GM21390 (cell line): Measurements from ENCODE around the gene NAV3.
"Not testable (repeated sequence)": the region's sequence is repeated elsewhere in the genome, so short reads cannot be mapped to it uniquely, and the experiment has no call there.

Experiments
- ATAC-seq: cut with Tn5 transposase; IDR thresholded peaks from one replicate; pipeline ENCODE4 v1.9.1; 2021; ENCODE audit not compliant: unreplicated experiment

Gene NAV3

GRCh38 chr12:78102801-78103200 lies 272.1 kb downstream of the NAV3 start:
- not testable (repeated sequence) for ATAC-seq

- no peak for ATAC-seq
Observed at GRCh38 chr12:78115889-78116288, 285.2 kb downstream of the NAV3 start.

- ATAC-seq: no peak
Observed at GRCh38 chr12:78118036-78118435, 287.3 kb downstream of the NAV3 start.

- ATAC-seq: no peak
Observed at GRCh38 chr12:78118486-78118885, 287.8 kb downstream of the NAV3 start.

- ATAC-seq: no peak
Observed at GRCh38 chr12:78119351-78119918, 288.7 kb downstream of the NAV3 start.

- no peak for ATAC-seq
Observed at GRCh38 chr12:78120306-78120705, 289.6 kb downstream of the NAV3 start.

- no peak for ATAC-seq
Observed at GRCh38 chr12:78120866-78121560, 290.3 kb downstream of the NAV3 start.

- no peak for ATAC-seq
Observed at GRCh38 chr12:78121969-78122610, 291.4 kb downstream of the NAV3 start.

GRCh38 chr12:78128211-78128610 lies 297.5 kb downstream of the NAV3 start:
- no peak for ATAC-seq

- ATAC-seq: no peak
Observed at GRCh38 chr12:78143717-78144116, 313.0 kb downstream of the NAV3 start.

GRCh38 chr12:78145398-78145797 lies 314.7 kb downstream of the NAV3 start:
- no peak for ATAC-seq

- ATAC-seq: peak; percentile 74
Observed at GRCh38 chr12:78146365-78146772, 315.7 kb downstream of the NAV3 start.

GRCh38 chr12:78149459-78149858 lies 318.8 kb downstream of the NAV3 start:
- no peak for ATAC-seq

- no peak for ATAC-seq
Observed at GRCh38 chr12:78155546-78155945, 324.9 kb downstream of the NAV3 start.

- no peak for ATAC-seq
Observed at GRCh38 chr12:78156751-78157150, 326.1 kb downstream of the NAV3 start.

GRCh38 chr12:78157199-78157598 lies 326.5 kb downstream of the NAV3 start:
- ATAC-seq: no peak

- no peak for ATAC-seq
Observed at GRCh38 chr12:78164154-78164553, 333.5 kb downstream of the NAV3 start.

GRCh38 chr12:78167510-78167909 lies 336.8 kb downstream of the NAV3 start:
- ATAC-seq: no peak

- ATAC-seq: no peak
Observed at GRCh38 chr12:78171061-78171460, 340.4 kb downstream of the NAV3 start.

GRCh38 chr12:78176643-78177042 lies 345.9 kb downstream of the NAV3 start:
- no peak for ATAC-seq

- peak; percentile 84 for ATAC-seq
Observed at GRCh38 chr12:78177298-78177697, 346.6 kb downstream of the NAV3 start.

GRCh38 chr12:78179346-78179745 lies 348.7 kb downstream of the NAV3 start:
- ATAC-seq: no peak
